HCT116 (cell line): ENCODE measurements around the gene TNFSF8. TPM values are rescaled to one million over a fixed set of nuclear protein-coding genes. Genes with fewer than 3 reads are reported as not detected.

ENCODE experiments used
- ATAC-seq: fragments of 200-7000 bp; cut with Tn5 transposase; 2 replicates; pipeline ENCODE4 v1.9.1; 2020; ENCODE audit warnings: mild to moderate bottlenecking, moderate library complexity
- BruUV-seq: library from RNA; stranded (reverse); fragments of 400-500 nt; replicated peaks from 2 replicates; lab custom pipeline; 2021; lab: Mats Ljungman, UMichigan
- CTCF ChIA-PET: fragments of 300-600 bp; sonication (Branson Sonifier 250); formaldehyde crosslinking; loops from one replicate; lab custom pipeline; 2021; ENCODE audit warnings: antibody characterized with exemption; lab: Charles Lee
- POLR2A ChIA-PET: fragments of 300-600, 350-600 bp; sonication (Branson Sonifier 250); formaldehyde crosslinking; loops from one replicate; lab custom pipeline; 2021; ENCODE audit warnings: antibody characterized with exemption; lab: Charles Lee
- RAD21 ChIA-PET, 2 experiments: fragments of 300-600 bp; sonication (Branson Sonifier 250); formaldehyde crosslinking; loops; one replicate each; lab custom pipeline; 2023; ENCODE audit warnings: low total read pairs in 2 of 2; ENCODE audit not compliant: uncharacterized antibody in 2 of 2, unreplicated experiment in 2 of 2, low non-redundant PET in 1 of 2; lab: Charles Lee
- DNase-seq: peaks from one replicate; pipeline ENCODE4 v3.0.0-alpha.2; 2010; ENCODE audit warnings: low read depth, low spot score
- H2AFZ ChIP-seq: fragments of 200-600 bp; shearing (Covaris generic), sonication (generic); 2 replicates; pipeline ENCODE4 v1.6.1; 2017; ENCODE audit warnings: low read depth, mixed run types, mixed read lengths, antibody characterized with exemption, low read length; ENCODE audit not compliant: poor library complexity, severe bottlenecking
- H3K27ac ChIP-seq: 2 replicates; pipeline ENCODE4 v1.5.1; 2012; ENCODE audit warnings: low read depth, low read length
- H3K27me3 ChIP-seq: fragments of 200-600 bp; sonication (generic); 2 replicates; pipeline ENCODE4 v1.6.1; 2016; ENCODE audit warnings: mixed run types, low read length, mixed read lengths; ENCODE audit not compliant: insufficient read depth
- H3K36me3 ChIP-seq, 2 experiments: fragments of 200-500 bp in 1 of 2; fragments of 200-600 bp in 1 of 2; sonication (Bioruptor generic) in 1 of 2; sonication (generic) in 1 of 2; 2 replicates each; pipeline versions ENCODE4 v1.5.1 to v1.6.1; 2014 to 2016; ENCODE audit warnings: low read length in 2 of 2, inconsistent platforms in 1 of 2, mixed read lengths in 1 of 2, mixed run types in 1 of 2; ENCODE audit not compliant: insufficient read depth in 2 of 2, control insufficient read depth in 1 of 2
- H3K4me1 ChIP-seq, 2 experiments: fragments of 200-600 bp in 1 of 2; sonication (generic) in 1 of 2; 2 replicates each; pipeline versions ENCODE4 v1.5.1 to v1.6.1; 2012 to 2017; ENCODE audit warnings: low read length in 2 of 2, inconsistent platforms in 1 of 2, mild to moderate bottlenecking in 1 of 2, mixed read lengths in 1 of 2, mixed run types in 1 of 2, moderate library complexity in 1 of 2; ENCODE audit not compliant: insufficient read depth in 2 of 2, control insufficient read depth in 1 of 2
- H3K4me2 ChIP-seq: fragments of 200-600 bp; sonication (generic); 2 replicates; pipeline ENCODE4 v1.6.1; 2017; ENCODE audit warnings: mixed run types, low read length, mixed read lengths
- H3K4me3 ChIP-seq, 2 experiments: fragments of 200-600 bp in 1 of 2; sonication (generic) in 1 of 2; replicated peaks in 1 of 2; 2 replicates each; pipeline ENCODE4 v1.5.1; 2011 to 2016; ENCODE audit warnings: low read length in 2 of 2, control low read depth in 1 of 2, low read depth in 1 of 2, mild to moderate bottlenecking in 1 of 2, mixed read lengths in 1 of 2, mixed run types in 1 of 2
- H3K79me2 ChIP-seq: fragments of 200-600 bp; sonication (generic); 2 replicates; pipeline ENCODE4 v1.6.1; 2017; ENCODE audit warnings: mild to moderate bottlenecking, mixed run types, low read length, moderate library complexity, mixed read lengths; ENCODE audit not compliant: insufficient read depth
- H3K9ac ChIP-seq: fragments of 200-600 bp; sonication (generic); 2 replicates; pipeline ENCODE4 v1.6.1; 2016; ENCODE audit warnings: low read length, mixed read lengths
- H3K9me2 ChIP-seq: fragments of 200-600 bp; sonication (generic), shearing (Covaris generic); 2 replicates; pipeline ENCODE4 v1.6.1; 2017; ENCODE audit warnings: mixed run types, mild to moderate bottlenecking, moderate library complexity; ENCODE audit not compliant: insufficient read depth
- H3K9me3 ChIP-seq, 2 experiments: fragments of 200-500 bp in 1 of 2; fragments of 200-600 bp in 1 of 2; sonication (Bioruptor generic) in 1 of 2; sonication (generic) in 1 of 2; 2 replicates each; pipeline ENCODE4 v1.6.1; 2014 to 2017; ENCODE audit warnings: low read length in 2 of 2, mixed read lengths in 2 of 2, inconsistent platforms in 1 of 2, low read depth in 1 of 2, mild to moderate bottlenecking in 1 of 2, mixed run types in 1 of 2, moderate library complexity in 1 of 2; ENCODE audit not compliant: control insufficient read depth in 1 of 2, insufficient read depth in 1 of 2
- H4K20me1 ChIP-seq: fragments of 200-600 bp; sonication (generic), shearing (Covaris generic); 2 replicates; pipeline ENCODE4 v1.6.1; 2017; ENCODE audit warnings: mixed run types, mild to moderate bottlenecking, moderate library complexity; ENCODE audit not compliant: insufficient read depth
- ATF3 ChIP-seq: IDR thresholded peaks from 2 replicates; pipeline ENCODE4 v1.6.1; 2012
- CBX3 ChIP-seq: IDR thresholded peaks from 2 replicates; pipeline ENCODE4 v1.6.1; 2012; ENCODE audit warnings: low read depth
- CEBPB ChIP-seq: IDR thresholded peaks from 2 replicates; pipeline ENCODE4 v1.6.1; 2012; ENCODE audit warnings: low read depth
- CTCF ChIP-seq, 3 experiments: fragments of 200-600 bp in 1 of 3; sonication (generic) in 1 of 3; IDR thresholded peaks in 2 of 3; conservative IDR thresholded peaks in 1 of 3; 2 replicates each; pipeline ENCODE4 v1.5.1; 2012 to 2017; ENCODE audit warnings: low read depth in 2 of 3, low read length in 2 of 3, antibody characterized with exemption in 1 of 3, borderline replicate concordance in 1 of 3, control low read depth in 1 of 3, mild to moderate bottlenecking in 1 of 3, mixed read lengths in 1 of 3, mixed run types in 1 of 3, moderate library complexity in 1 of 3; ENCODE audit not compliant: insufficient read depth in 1 of 3
- ELF1 ChIP-seq: IDR thresholded peaks from 2 replicates; pipeline ENCODE4 v1.6.1; 2012; ENCODE audit warnings: low read depth, borderline replicate concordance
- EZH2 ChIP-seq: fragments of 200-600 bp; sonication (generic); IDR thresholded peaks from 2 replicates; pipeline ENCODE4 v1.6.1; 2017; ENCODE audit warnings: antibody characterized with exemption, mixed run types
- SP1 ChIP-seq: IDR thresholded peaks from 2 replicates; pipeline ENCODE4 v1.6.1; 2012; ENCODE audit warnings: low read depth
- ZBTB33 ChIP-seq: IDR thresholded peaks from 2 replicates; pipeline ENCODE4 v1.6.1; 2011; ENCODE audit warnings: mild to moderate bottlenecking, low read length, moderate library complexity; ENCODE audit not compliant: insufficient replicate concordance; ENCODE audit errors: extremely low read depth
- ZFX ChIP-seq: fragments of 450-650 bp; IDR thresholded peaks from 2 replicates; pipeline ENCODE4 v1.6.1; 2017
- ZNF274 ChIP-seq: fragments of 200-500 bp; sonication (Bioruptor generic); IDR thresholded peaks from 2 replicates; pipeline ENCODE4 v1.6.1; 2014; ENCODE audit warnings: mild to moderate bottlenecking, low read depth, low read length, inconsistent platforms
- intact Hi-C: fragments of 100-400 bp; cut with micrococcal nuclease; formaldehyde crosslinking; loops from 2 replicates; pipeline ENCODE4 v1.10.0; 2022
- total RNA-seq: library from RNA; stranded (reverse); gene quantifications from one replicate; pipeline ENCODE4 v1.2.1, GENCODE V29; 2021; ENCODE audit not compliant: unreplicated experiment

The TNFSF8 gene
- total RNA-seq, 1 experiment from 2014 or later = not detected

- BruUV-seq = no TSS peak
Observed at GRCh38 chr9:114960276-114960675, 29.9 kb upstream of the TNFSF8 start.

More at GRCh38 chr9:114960276-114960675, 29.9 kb upstream of the TNFSF8 start:
- Histone ChIP-seq H3K27ac (no peak overlapping the region), H2AFZ (no peak overlapping the region), H4K20me1 (no peaks in the 10 kb centered on the region), H3K27me3 (no peaks in the 10 kb centered on the region), H3K9me2 (no peaks in the 10 kb centered on the region), H3K79me2 (no peaks in the 10 kb centered on the region), H3K4me3 (no peak overlapping the region), H3K4me1 (no peaks in the 10 kb centered on the region), H3K4me2 (no peak overlapping the region)
- no peak for ATAC-seq
- intact Hi-C loops = no loop called here
- no peak for DNase-seq
- ChIA-PET CTCF (no interaction called here), RAD21 (no interaction called here)
- TF ChIP-seq ATF3 (no peak), ELF1 (no peak), CEBPB (no peak), SP1 (no peak), ZBTB33 (no peak), ZFX (no peak), CTCF (IDR thresholded peaks at IDR 0.05 in 2 of 3, conservative IDR thresholded peaks at IDR 0.05 in 1 of 3; ENCODE audit: borderline replicate concordance in 1 of 3, insufficient read depth in 1 of 3, low read depth in 2 of 3, low read length in 2 of 3) (no peak), CBX3 (no peak), ZNF274 (no peak), EZH2 (no peak)
- TF ChIP-seq, all 23 proteins: peak for 0
- H3K9me3 ChIP-seq = no peaks in the 10 kb centered on the region
- POLR2A ChIA-PET = no interaction called here
- H3K36me3 ChIP-seq = no peaks in the 10 kb centered on the region
- no peak overlapping the region for H3K9ac ChIP-seq
